Neural crest cell (in vitro differentiated cells): ENCODE measurements around the gene SDHC. TPM values are rescaled to one million over a fixed set of nuclear protein-coding genes. Genes with fewer than 3 reads are reported as not detected.
"Not testable (repeated sequence)": the region's sequence is repeated elsewhere in the genome, so short reads cannot be mapped to it uniquely, and the experiment has no call there.

Experiments
- DNase-seq: peaks from one replicate; pipeline ENCODE4 v3.0.0; 2021; ENCODE audit warnings: low read depth, mixed read lengths, low spot score
- H3K27ac Mint-ChIP-seq: one replicate; pipeline ENCODE4 v1.8.0; 2021; ENCODE audit warnings: mild to moderate bottlenecking, mixed read lengths; ENCODE audit not compliant: unreplicated experiment
- H3K27me3 Mint-ChIP-seq: 2 replicates; pipeline ENCODE4 v1.8.0; 2021; ENCODE audit warnings: low read depth, mild to moderate bottlenecking, mixed read lengths
- H3K36me3 Mint-ChIP-seq: 2 replicates; pipeline ENCODE4 v1.8.0; 2021; ENCODE audit warnings: low read depth, mild to moderate bottlenecking, mixed read lengths
- H3K4me1 Mint-ChIP-seq: 2 replicates; pipeline ENCODE4 v1.8.0; 2021; ENCODE audit warnings: mixed read lengths
- H3K4me3 Mint-ChIP-seq: one replicate; pipeline ENCODE4 v1.8.0; 2021; ENCODE audit warnings: mild to moderate bottlenecking, mixed read lengths
- H3K9me3 Mint-ChIP-seq: 2 replicates; pipeline ENCODE4 v1.8.0; 2021; ENCODE audit warnings: mixed read lengths
- total RNA-seq: library from RNA; stranded (reverse); gene quantifications from 2 replicates; pipeline ENCODE4 v1.2.1, GENCODE V29; 2021
- TF ChIP-seq, protein P1 (sequence below): fragments of 200-600 bp; sonication (generic); conservative IDR thresholded peaks from 2 replicates; pipeline ENCODE4 v1.5.0; 2021; ENCODE audit warnings: antibody characterized with exemption, mild to moderate bottlenecking

The SDHC gene
- total RNA-seq, 1 donor from 2014 or later = 200 TPM

DNA sequence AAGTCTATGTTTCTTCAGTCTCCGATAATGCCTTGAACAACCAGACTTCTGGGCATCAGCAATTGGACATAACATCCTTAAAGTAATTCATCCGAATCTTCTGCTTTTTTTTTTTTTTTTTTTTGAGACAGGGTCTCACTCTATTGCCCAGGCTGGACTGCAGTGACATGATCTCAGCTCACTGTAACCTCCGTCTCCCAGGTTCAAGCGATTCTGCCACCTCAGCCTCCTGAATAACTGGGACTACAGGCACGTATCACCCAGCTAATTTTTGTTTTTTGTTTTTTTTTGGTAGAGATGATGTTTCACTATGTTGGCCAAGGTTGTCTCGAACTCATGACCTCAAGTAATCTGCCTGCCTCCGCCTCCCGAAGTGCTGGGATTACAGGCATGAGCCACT lies 77.4 kb downstream of the SDHC start:
- Mint-ChIP-seq H3K9me3 (no peaks in the 10 kb centered on the region), H3K4me1 (peaks cover 15% of the 10 kb centered on the region), H3K4me3 (peak overlapping the region; percentile 92), H3K27ac (no peak overlapping the region), H3K27me3 (peaks cover 8% of the 10 kb centered on the region), H3K36me3 (no peaks in the 10 kb centered on the region)
- TF ChIP-seq, protein P1, sequence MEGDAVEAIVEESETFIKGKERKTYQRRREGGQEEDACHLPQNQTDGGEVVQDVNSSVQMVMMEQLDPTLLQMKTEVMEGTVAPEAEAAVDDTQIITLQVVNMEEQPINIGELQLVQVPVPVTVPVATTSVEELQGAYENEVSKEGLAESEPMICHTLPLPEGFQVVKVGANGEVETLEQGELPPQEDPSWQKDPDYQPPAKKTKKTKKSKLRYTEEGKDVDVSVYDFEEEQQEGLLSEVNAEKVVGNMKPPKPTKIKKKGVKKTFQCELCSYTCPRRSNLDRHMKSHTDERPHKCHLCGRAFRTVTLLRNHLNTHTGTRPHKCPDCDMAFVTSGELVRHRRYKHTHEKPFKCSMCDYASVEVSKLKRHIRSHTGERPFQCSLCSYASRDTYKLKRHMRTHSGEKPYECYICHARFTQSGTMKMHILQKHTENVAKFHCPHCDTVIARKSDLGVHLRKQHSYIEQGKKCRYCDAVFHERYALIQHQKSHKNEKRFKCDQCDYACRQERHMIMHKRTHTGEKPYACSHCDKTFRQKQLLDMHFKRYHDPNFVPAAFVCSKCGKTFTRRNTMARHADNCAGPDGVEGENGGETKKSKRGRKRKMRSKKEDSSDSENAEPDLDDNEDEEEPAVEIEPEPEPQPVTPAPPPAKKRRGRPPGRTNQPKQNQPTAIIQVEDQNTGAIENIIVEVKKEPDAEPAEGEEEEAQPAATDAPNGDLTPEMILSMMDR = no peak
- DNase-seq = no peak

DNA sequence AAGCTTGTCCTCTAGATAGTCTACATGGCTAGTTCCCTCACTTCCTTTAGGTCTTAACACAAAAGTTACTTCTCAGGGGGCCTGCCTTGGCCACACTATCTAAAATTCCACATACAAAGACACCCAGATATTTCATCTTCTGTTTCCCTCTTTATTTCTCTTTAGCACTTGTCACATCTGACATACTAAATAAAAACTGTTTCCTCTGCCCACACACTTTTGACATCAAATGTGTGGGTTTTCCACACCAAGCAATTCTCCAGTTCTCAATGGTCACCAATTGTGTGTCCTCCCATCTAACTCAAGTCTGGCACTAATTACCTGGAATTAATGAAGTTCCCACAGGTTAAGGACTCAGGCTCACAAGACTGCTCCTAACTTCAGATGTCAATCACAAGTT lies 79.0 kb downstream of the SDHC start:
- Mint-ChIP-seq H3K4me3 (peak overlapping the region; percentile 74), H3K27ac (no peak overlapping the region), H3K9me3 (no peaks in the 10 kb centered on the region), H3K4me1 (peaks cover 15% of the 10 kb centered on the region), H3K36me3 (no peaks in the 10 kb centered on the region), H3K27me3 (peaks cover 8% of the 10 kb centered on the region)
- DNase-seq = no peak
- TF ChIP-seq, protein P1 = no peak

DNA sequence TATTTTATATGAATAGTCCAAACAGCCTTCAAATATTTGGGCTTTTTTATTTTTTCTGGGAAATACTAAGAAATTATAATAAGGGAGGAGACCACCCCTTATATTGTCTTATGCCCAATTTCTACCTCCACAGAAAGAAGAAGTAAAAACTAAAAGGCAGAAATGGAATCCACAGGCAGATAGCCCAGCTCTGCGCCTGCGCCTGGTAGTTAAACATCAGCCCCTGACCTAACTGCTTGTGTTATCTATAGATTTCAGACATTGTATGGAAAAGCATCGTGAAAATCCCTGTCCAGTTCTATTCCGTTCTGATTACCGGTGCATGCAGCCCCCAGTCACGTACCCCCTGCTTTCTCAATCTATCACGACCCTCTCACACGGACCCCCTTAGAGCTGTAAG lies 82.9 kb downstream of the SDHC start:
- Mint-ChIP-seq H3K27me3 (peaks cover 31% of the 10 kb centered on the region), H3K4me3 (peak overlapping the region; percentile 61), H3K4me1 (peaks cover 21% of the 10 kb centered on the region)
- H3K36me3 Mint-ChIP-seq, H3K9me3 Mint-ChIP-seq, DNase-seq, H3K27ac Mint-ChIP-seq: not testable (repeated sequence)

DNA sequence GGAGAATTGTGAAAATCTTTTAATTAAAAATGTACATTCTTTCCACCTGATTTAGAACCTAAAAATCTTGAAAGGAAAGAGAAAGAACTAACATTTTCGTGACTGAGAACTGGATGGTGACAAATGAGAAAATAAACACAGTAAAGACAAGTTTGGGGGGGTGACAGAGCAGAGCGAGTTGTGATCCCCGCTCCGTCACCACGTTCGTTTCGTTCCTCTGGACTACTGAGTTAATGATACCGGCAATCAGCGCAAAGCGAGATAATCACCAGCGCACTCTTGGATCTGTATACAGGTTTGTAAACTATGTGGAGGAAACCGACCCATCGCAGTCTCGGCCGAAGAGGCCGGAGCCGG lies 84.7 kb downstream of the SDHC start:
- Mint-ChIP-seq H3K27ac (peak overlapping the region; percentile 97), H3K27me3 (peaks cover 38% of the 10 kb centered on the region), H3K4me1 (peaks cover 21% of the 10 kb centered on the region), H3K9me3 (peaks cover 2% of the 10 kb centered on the region), H3K36me3 (peaks cover 5% of the 10 kb centered on the region), H3K4me3 (peak overlapping the region; percentile 94)
- DNase-seq = no peak
- TF ChIP-seq, protein P1 = no peak

DNA sequence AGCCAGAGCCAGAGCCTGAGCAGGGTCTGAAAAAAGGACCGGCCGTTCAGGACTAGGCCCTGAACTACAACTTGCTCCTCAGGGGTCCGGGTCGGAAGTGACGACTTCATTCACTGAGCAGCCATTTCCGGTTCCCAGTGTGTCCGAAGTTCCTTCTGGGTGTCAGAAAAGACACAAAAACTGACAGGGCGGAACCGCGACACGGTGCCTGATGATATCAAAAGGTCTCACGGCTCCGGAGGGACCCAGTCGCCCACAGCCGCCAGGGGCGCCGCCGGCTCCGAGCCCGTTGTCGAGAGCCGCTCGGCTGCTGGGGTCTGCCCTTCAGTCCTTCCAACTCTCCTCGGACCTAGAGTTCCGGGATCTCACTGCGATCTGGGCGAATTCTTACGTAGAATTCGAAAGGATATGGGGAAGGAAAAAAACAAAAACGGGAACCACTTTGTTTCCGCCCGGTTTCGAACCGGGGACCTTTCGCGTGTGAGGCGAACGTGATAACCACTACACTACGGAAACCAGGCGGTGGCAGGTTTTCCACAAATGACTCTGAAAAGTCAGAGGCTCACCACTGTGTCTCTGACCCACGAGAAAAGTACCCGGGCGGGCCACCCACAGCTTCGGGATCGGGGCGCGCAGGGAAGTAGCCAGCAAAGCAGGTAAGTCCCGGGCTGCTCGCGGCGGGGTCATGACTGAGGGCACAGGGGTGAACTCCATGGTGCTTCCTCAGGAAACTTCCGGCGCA lies 85.2 kb downstream of the SDHC start:
- peaks cover 21% of the 10 kb centered on the region for H3K4me1 Mint-ChIP-seq

DNA sequence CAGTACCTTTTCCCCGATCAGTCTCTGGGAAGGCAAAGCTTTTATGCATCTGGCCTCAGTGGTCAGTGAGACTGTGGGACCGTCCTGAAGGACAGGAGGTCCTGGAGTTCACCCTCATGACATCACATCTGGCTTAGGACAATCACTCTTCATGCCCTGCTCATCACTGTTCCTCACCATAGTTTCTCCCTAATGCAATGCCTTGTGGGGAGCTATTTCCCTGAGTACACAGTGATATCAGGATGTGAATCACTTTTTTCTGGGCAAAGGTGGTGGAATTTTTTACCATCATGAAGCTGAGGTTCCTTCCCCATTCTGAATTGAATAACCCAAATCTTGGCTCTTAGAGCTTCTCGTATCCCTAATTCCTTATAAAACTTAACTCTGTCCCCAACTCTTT lies 88.3 kb downstream of the SDHC start:
- Mint-ChIP-seq H3K4me3 (peak overlapping the region; percentile 58), H3K36me3 (peaks cover 5% of the 10 kb centered on the region), H3K27ac (no peak overlapping the region), H3K27me3 (peaks cover 50% of the 10 kb centered on the region), H3K4me1 (peaks cover 21% of the 10 kb centered on the region), H3K9me3 (peaks cover 2% of the 10 kb centered on the region)
- DNase-seq = no peak
- TF ChIP-seq, protein P1 = no peak

More for the DNA sequence above, 85.2 kb downstream of the SDHC start:
- Mint-ChIP-seq H3K36me3 (peaks cover 5% of the 10 kb centered on the region), H3K27me3 (peaks cover 43% of the 10 kb centered on the region), H3K9me3 (peaks cover 2% of the 10 kb centered on the region), H3K27ac (peak overlapping the region; percentile 97), H3K4me3 (peak overlapping the region; percentile 94)
- peak; percentile 85 for DNase-seq
- TF ChIP-seq, protein P1 = peak; percentile 67
